SK-N-SH treated with all-trans-retinoic acid at 6 μM for 48 hours (cell line): Measurements from ENCODE around the gene CREB3L2.
A peak's percentile ranks its signal among the peaks of the same experiment; 100 is the strongest.

Source experiments
- ATAC-seq: fragments of 200-7000 bp; cut with Tn5 transposase; 3 replicates; pipeline ENCODE4 v1.9.1; 2020; ENCODE audit warnings: mild to moderate bottlenecking, moderate library complexity
- ARNTL ChIP-seq: fragments of 450-650 bp; formaldehyde crosslinking; IDR thresholded peaks from 2 replicates; pipeline ENCODE4 v1.5.0; 2020; ENCODE audit warnings: low read depth, mild to moderate bottlenecking, moderate library complexity, borderline replicate concordance
- BACH2 ChIP-seq: fragments of 250-450 bp; sonication (Bioruptor Pico); IDR thresholded peaks from 2 replicates; pipeline ENCODE4 v1.9.0; 2021; ENCODE audit warnings: mild to moderate bottlenecking, borderline replicate concordance
- CSDC2 ChIP-seq: fragments of 250-450 bp; sonication (Bioruptor Pico); IDR thresholded peaks from 2 replicates; pipeline ENCODE4 v1.5.0; 2020; ENCODE audit warnings: mild to moderate bottlenecking, moderate library complexity
- ESRRG ChIP-seq: fragments of 250-450 bp; sonication (Bioruptor Pico); IDR thresholded peaks from 2 replicates; pipeline ENCODE4 v1.6.1; 2021; ENCODE audit warnings: mild to moderate bottlenecking
- GLIS3 ChIP-seq: fragments of 250-450 bp; sonication (Bioruptor Pico); IDR thresholded peaks from 2 replicates; pipeline ENCODE4 v1.5.0; 2020; ENCODE audit warnings: mild to moderate bottlenecking, moderate library complexity
- ISL1 ChIP-seq: fragments of 250-450 bp; sonication (Bioruptor Pico); IDR thresholded peaks from 2 replicates; pipeline ENCODE4 v2.1.2; 2022; ENCODE audit warnings: mild to moderate bottlenecking, moderate library complexity
- OSR1 ChIP-seq: fragments of 250-450 bp; sonication (Bioruptor Pico); IDR thresholded peaks from 2 replicates; pipeline ENCODE4 v1.8.0; 2022; ENCODE audit warnings: moderate library complexity, mild to moderate bottlenecking, inconsistent platforms
- PPARA ChIP-seq: fragments of 250-450 bp; sonication (Bioruptor Pico); IDR thresholded peaks from 2 replicates; pipeline ENCODE4 v1.5.0; 2020; ENCODE audit warnings: mild to moderate bottlenecking, borderline replicate concordance
- RARB ChIP-seq: fragments of 250-450 bp; sonication (Bioruptor Pico); IDR thresholded peaks from 2 replicates; pipeline ENCODE4 v1.8.0; 2021; ENCODE audit warnings: mild to moderate bottlenecking, moderate library complexity
- SNAI2 ChIP-seq: fragments of 250-450 bp; sonication (Bioruptor Pico); IDR thresholded peaks from 2 replicates; pipeline ENCODE4 v1.5.0; 2020; ENCODE audit warnings: mild to moderate bottlenecking, moderate library complexity
- TCF4 ChIP-seq: fragments of 250-450 bp; sonication (Bioruptor Pico); IDR thresholded peaks from 2 replicates; pipeline ENCODE4 v1.8.0; 2021; ENCODE audit warnings: mild to moderate bottlenecking, moderate library complexity, borderline replicate concordance
- ZFP3 ChIP-seq: fragments of 250-450 bp; sonication (Bioruptor Pico); IDR thresholded peaks from 2 replicates; pipeline ENCODE4 v1.5.0; 2020; ENCODE audit warnings: mild to moderate bottlenecking, moderate library complexity
- ZNF565 ChIP-seq: fragments of 450-650 bp; formaldehyde crosslinking; conservative IDR thresholded peaks from 2 replicates; pipeline ENCODE4 v1.5.0; 2020; ENCODE audit warnings: low read depth, mild to moderate bottlenecking, moderate library complexity
- ZNF70 ChIP-seq: fragments of 450-650 bp; formaldehyde crosslinking; IDR thresholded peaks from 2 replicates; pipeline ENCODE4 v1.5.0; 2020; ENCODE audit warnings: mild to moderate bottlenecking, moderate library complexity
- TF ChIP-seq, protein P1 (sequence below): fragments of 250-450 bp; sonication (Bioruptor Pico); IDR thresholded peaks from 2 replicates; pipeline ENCODE4 v1.5.1; 2021; ENCODE audit warnings: mild to moderate bottlenecking, moderate library complexity
- TF ChIP-seq, protein P2 (sequence below): fragments of 250-450 bp; sonication (Bioruptor Pico); IDR thresholded peaks from 2 replicates; pipeline ENCODE4 v1.8.0; 2020; ENCODE audit warnings: mild to moderate bottlenecking, moderate library complexity, borderline replicate concordance
- TF ChIP-seq, protein P3 (sequence below): fragments of 250-450 bp; sonication (Bioruptor Pico); IDR thresholded peaks from 2 replicates; pipeline ENCODE4 v1.8.0; 2021; ENCODE audit warnings: low read depth, mild to moderate bottlenecking, moderate library complexity, borderline replicate concordance
- TF ChIP-seq, protein P4 (sequence below): fragments of 250-450 bp; sonication (Bioruptor Pico); IDR thresholded peaks from 2 replicates; pipeline ENCODE4 v1.5.0; 2020; ENCODE audit warnings: mild to moderate bottlenecking, moderate library complexity
- TF ChIP-seq, protein P5 (sequence below): fragments of 250-450 bp; sonication (Bioruptor Pico); IDR thresholded peaks from 2 replicates; pipeline ENCODE4 v1.5.1; 2020; ENCODE audit warnings: low read depth, mild to moderate bottlenecking, moderate library complexity

Gene CREB3L2

DNA sequence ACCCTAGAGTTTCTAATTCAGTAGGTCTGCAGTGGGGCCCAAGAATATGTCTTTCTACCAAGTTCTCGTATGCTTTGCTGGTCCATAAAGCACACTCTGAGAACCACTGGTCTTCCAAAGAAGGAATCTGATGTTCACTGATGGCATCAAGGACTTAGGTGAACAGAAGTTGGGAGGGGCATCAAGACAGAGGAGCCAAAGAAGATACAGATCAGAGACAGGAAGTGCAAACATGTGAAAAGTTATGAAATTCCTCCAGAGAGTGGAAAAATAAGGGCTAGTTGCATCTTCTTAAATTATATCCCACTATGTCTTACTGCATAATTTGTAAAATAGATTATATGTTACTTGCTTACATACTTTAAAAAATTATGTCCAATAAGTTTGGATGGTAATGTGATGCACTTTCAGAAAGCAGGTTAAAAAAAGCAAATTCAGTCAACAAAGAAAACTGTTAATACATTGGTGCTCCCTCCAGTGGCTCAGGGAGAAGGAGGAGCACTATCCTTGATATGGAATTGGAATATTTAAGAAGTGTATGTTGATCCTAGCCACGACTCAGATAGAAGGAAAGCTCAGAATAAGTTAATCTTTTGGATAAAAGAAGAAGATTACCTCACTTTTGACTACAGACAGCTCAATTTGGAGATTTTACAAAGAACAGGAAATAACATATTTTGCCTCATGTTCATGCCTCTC lies 35.8 kb downstream of the CREB3L2 start:
- peak; percentile 20; the same call in 1 of the 3 replicates for ATAC-seq
- TF ChIP-seq ZNF70 (CRISPR knock-in tag), result no peak
- TF ChIP-seq SNAI2, result no peak
- no peak for TF ChIP-seq ESRRG (CRISPR knock-in tag)
- no peak for TF ChIP-seq ZNF565
- TF ChIP-seq, protein P1, sequence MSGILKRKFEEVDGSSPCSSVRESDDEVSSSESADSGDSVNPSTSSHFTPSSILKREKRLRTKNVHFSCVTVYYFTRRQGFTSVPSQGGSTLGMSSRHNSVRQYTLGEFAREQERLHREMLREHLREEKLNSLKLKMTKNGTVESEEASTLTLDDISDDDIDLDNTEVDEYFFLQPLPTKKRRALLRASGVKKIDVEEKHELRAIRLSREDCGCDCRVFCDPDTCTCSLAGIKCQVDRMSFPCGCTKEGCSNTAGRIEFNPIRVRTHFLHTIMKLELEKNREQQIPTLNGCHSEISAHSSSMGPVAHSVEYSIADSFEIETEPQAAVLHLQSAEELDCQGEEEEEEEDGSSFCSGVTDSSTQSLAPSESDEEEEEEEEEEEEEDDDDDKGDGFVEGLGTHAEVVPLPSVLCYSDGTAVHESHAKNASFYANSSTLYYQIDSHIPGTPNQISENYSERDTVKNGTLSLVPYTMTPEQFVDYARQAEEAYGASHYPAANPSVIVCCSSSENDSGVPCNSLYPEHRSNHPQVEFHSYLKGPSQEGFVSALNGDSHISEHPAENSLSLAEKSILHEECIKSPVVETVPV, result no peak
- TF ChIP-seq CSDC2 (CRISPR knock-in tag), result no peak
- no peak for TF ChIP-seq ZFP3 (CRISPR knock-in tag)
- TF ChIP-seq, protein P2, sequence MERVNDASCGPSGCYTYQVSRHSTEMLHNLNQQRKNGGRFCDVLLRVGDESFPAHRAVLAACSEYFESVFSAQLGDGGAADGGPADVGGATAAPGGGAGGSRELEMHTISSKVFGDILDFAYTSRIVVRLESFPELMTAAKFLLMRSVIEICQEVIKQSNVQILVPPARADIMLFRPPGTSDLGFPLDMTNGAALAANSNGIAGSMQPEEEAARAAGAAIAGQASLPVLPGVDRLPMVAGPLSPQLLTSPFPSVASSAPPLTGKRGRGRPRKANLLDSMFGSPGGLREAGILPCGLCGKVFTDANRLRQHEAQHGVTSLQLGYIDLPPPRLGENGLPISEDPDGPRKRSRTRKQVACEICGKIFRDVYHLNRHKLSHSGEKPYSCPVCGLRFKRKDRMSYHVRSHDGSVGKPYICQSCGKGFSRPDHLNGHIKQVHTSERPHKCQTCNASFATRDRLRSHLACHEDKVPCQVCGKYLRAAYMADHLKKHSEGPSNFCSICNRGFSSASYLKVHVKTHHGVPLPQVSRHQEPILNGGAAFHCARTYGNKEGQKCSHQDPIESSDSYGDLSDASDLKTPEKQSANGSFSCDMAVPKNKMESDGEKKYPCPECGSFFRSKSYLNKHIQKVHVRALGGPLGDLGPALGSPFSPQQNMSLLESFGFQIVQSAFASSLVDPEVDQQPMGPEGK (CRISPR knock-in tag), result no peak
- TF ChIP-seq, protein P3, sequence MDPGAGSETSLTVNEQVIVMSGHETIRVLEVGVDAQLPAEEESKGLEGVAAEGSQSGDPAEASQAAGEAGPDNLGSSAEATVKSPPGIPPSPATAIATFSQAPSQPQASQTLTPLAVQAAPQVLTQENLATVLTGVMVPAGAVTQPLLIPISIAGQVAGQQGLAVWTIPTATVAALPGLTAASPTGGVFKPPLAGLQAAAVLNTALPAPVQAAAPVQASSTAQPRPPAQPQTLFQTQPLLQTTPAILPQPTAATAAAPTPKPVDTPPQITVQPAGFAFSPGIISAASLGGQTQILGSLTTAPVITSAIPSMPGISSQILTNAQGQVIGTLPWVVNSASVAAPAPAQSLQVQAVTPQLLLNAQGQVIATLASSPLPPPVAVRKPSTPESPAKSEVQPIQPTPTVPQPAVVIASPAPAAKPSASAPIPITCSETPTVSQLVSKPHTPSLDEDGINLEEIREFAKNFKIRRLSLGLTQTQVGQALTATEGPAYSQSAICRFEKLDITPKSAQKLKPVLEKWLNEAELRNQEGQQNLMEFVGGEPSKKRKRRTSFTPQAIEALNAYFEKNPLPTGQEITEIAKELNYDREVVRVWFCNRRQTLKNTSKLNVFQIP, result no peak
- TF ChIP-seq RARB, result no peak
- TF ChIP-seq GLIS3 (CRISPR knock-in tag), result no peak
- no peak for TF ChIP-seq TCF4
- TF ChIP-seq, protein P4, sequence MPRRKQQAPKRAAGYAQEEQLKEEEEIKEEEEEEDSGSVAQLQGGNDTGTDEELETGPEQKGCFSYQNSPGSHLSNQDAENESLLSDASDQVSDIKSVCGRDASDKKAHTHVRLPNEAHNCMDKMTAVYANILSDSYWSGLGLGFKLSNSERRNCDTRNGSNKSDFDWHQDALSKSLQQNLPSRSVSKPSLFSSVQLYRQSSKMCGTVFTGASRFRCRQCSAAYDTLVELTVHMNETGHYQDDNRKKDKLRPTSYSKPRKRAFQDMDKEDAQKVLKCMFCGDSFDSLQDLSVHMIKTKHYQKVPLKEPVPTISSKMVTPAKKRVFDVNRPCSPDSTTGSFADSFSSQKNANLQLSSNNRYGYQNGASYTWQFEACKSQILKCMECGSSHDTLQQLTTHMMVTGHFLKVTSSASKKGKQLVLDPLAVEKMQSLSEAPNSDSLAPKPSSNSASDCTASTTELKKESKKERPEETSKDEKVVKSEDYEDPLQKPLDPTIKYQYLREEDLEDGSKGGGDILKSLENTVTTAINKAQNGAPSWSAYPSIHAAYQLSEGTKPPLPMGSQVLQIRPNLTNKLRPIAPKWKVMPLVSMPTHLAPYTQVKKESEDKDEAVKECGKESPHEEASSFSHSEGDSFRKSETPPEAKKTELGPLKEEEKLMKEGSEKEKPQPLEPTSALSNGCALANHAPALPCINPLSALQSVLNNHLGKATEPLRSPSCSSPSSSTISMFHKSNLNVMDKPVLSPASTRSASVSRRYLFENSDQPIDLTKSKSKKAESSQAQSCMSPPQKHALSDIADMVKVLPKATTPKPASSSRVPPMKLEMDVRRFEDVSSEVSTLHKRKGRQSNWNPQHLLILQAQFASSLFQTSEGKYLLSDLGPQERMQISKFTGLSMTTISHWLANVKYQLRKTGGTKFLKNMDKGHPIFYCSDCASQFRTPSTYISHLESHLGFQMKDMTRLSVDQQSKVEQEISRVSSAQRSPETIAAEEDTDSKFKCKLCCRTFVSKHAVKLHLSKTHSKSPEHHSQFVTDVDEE (CRISPR knock-in tag), result no peak
- no peak for TF ChIP-seq ISL1 (CRISPR knock-in tag)
- TF ChIP-seq OSR1 (CRISPR knock-in tag), result no peak
- no peak for TF ChIP-seq BACH2 (CRISPR knock-in tag)
- TF ChIP-seq, protein P5, sequence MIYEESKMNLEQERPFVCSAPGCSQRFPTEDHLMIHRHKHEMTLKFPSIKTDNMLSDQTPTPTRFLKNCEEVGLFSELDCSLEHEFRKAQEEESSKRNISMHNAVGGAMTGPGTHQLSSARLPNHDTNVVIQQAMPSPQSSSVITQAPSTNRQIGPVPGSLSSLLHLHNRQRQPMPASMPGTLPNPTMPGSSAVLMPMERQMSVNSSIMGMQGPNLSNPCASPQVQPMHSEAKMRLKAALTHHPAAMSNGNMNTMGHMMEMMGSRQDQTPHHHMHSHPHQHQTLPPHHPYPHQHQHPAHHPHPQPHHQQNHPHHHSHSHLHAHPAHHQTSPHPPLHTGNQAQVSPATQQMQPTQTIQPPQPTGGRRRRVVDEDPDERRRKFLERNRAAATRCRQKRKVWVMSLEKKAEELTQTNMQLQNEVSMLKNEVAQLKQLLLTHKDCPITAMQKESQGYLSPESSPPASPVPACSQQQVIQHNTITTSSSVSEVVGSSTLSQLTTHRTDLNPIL (CRISPR knock-in tag), result no peak
- TF ChIP-seq PPARA (CRISPR knock-in tag), result no peak
- no peak for TF ChIP-seq ARNTL (CRISPR knock-in tag)
- TF ChIP-seq, all 23 proteins: peak for 0

DNA sequence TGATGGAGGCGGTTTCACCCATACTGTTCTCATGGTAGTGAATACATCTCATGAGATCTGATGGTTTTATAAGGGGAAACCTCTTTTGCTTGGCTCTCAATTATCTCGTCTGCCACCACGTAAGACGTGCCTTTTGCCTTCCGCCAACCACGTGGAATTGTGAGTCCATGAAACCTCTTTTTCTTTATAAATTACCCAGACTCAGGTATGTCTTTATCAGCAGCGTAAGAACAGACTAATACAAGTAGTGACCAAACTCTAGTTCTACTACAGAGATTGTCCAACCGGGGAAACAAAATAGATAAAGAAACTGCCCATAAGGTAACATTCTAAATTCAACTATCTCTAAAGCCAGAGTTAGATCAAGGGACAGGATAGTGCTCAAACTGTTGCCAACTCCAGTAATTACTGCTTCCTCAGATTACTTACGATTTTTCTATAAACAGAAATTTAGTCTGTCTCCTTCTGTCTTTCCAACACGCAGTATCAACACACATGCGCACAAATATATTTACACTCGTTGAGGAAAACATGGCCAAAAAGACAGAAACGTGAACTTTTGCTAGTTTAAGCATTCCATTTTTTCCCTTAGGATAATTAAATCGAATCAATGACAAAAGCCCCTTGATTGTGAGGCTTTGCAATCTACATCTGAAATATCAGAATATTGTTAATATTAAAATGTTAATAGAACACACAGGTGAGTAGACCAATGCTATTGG lies 36.9 kb downstream of the CREB3L2 start:
- no peak for TF ChIP-seq ISL1 (CRISPR knock-in tag)
- TF ChIP-seq, protein P4 (CRISPR knock-in tag), result no peak
- TF ChIP-seq, protein P3, result no peak
- ATAC-seq, result no peak
